Breast epithelium (tissue), 3 donors: ENCODE data around the gene SNX30.

ENCODE experiments used
- CTCF ChIP-seq, 3 donors: fragments of 450-650 bp; IDR thresholded peaks; one replicate each; pipeline ENCODE4 v1.5.1; 2016 to 2017; ENCODE audit warnings: antibody characterized with exemption in 3 of 3, mild to moderate bottlenecking in 3 of 3, moderate library complexity in 3 of 3
- POLR2A ChIP-seq: fragments of 450-650 bp; IDR thresholded peaks from one replicate; pipeline ENCODE4 v1.6.1; 2016; ENCODE audit warnings: antibody characterized with exemption, mild to moderate bottlenecking, moderate library complexity

GRCh38 chr9:112887381-112887780, 136.8 kb downstream of the SNX30 start:
- no peak for TF ChIP-seq CTCF (IDR thresholded peaks at IDR 0.05)
- no peak for TF ChIP-seq POLR2A
